ENCODE measurements around the gene KCNC1. TPM values are rescaled to one million over a fixed set of nuclear protein-coding genes. Genes with fewer than 3 reads are reported as not detected.

Gene KCNC1
- total and polyA plus RNA-seq, 7 experiments from 2014 or later = not detected

- H3K36me3 ChIP-seq (ENCODE audit: control insufficient read depth in 2 of 3, insufficient read depth in 3 of 3, low read length in 3 of 3) = no peaks in the 10 kb centered on the region
- no peaks in the 10 kb centered on the region for H3K4me1 ChIP-seq (ENCODE audit: control insufficient read depth in 2 of 2, insufficient read depth in 2 of 2, low read length in 2 of 2)
- no peak overlapping the region for H3K4me3 ChIP-seq (ENCODE audit: low read length)
- H3K4me3 Mint-ChIP-seq = no peak overlapping the region
- CTCF ChIA-PET = interaction anchor here (0.5 kb wide), 1 partner anchor 39 kb away, joined by 4 read pairs; no protein-coding TSS in a partner anchor
- H3K27me3 Mint-ChIP-seq = peaks cover 27 to 50% (median 35%) of the 10 kb centered on the region in 5 donors
- no peaks in the 10 kb centered on the region for H3K9me3 Mint-ChIP-seq
- intact Hi-C loops (cut with micrococcal nuclease) = loop anchor here in 1 of 2 donors (10.0 kb wide), 1 partner anchor 336 kb away; the partner anchor contains the start of gene KCNJ11
- ATAC-seq (no peak), DNase-seq (no peak)
- peaks cover 0 to 6% (median 3%) of the 10 kb centered on the region in 7 donors for H3K4me1 Mint-ChIP-seq
- H3K27ac ChIP-seq (ENCODE audit: low read depth, low read length) = no peak overlapping the region
- no peaks in the 10 kb centered on the region for H3K9me3 ChIP-seq (ENCODE audit: control insufficient read depth in 2 of 3, low read length in 3 of 3)
- H3K27me3 ChIP-seq (ENCODE audit: control insufficient read depth in 2 of 2, insufficient read depth in 2 of 2, low read length in 2 of 2) = peaks cover 3 to 7% of the 10 kb centered on the region in 2 donors
- POLR2A ChIA-PET = no interaction called here
- H3K36me3 Mint-ChIP-seq = no peaks in the 10 kb centered on the region
- no peak overlapping the region for H3K27ac Mint-ChIP-seq
Measured at GRCh38 chr11:17720796-17721171, 13.8 kb upstream of the KCNC1 start.

- ChIA-PET CTCF (no interaction called here), POLR2A (no interaction called here)
- no peak overlapping the region for H3K27ac Mint-ChIP-seq
- peaks cover 0 to 6% (median 3%) of the 10 kb centered on the region in 7 donors for H3K4me1 Mint-ChIP-seq
- no peak overlapping the region for H3K4me3 ChIP-seq (ENCODE audit: low read length)
- H3K27me3 ChIP-seq (ENCODE audit: control insufficient read depth in 2 of 2, insufficient read depth in 2 of 2, low read length in 2 of 2) = peaks cover 0 to 7% of the 10 kb centered on the region in 2 donors
- peaks cover 29 to 52% (median 37%) of the 10 kb centered on the region in 5 donors for H3K27me3 Mint-ChIP-seq
- no peaks in the 10 kb centered on the region for H3K9me3 ChIP-seq (ENCODE audit: control insufficient read depth in 2 of 3, low read length in 3 of 3)
- no peak overlapping the region for H3K27ac ChIP-seq (ENCODE audit: low read depth, low read length)
- no peak for ATAC-seq
- H3K4me3 Mint-ChIP-seq = no peak overlapping the region
- H3K36me3 ChIP-seq (ENCODE audit: control insufficient read depth in 2 of 3, insufficient read depth in 3 of 3, low read length in 3 of 3) = no peaks in the 10 kb centered on the region
- intact Hi-C loops (cut with micrococcal nuclease) = loop anchor here in 1 of 2 donors (10.0 kb wide), 1 partner anchor 337 kb away; the partner anchor contains the start of gene KCNJ11
- no peaks in the 10 kb centered on the region for H3K36me3 Mint-ChIP-seq
- H3K4me1 ChIP-seq (ENCODE audit: control insufficient read depth in 2 of 2, insufficient read depth in 2 of 2, low read length in 2 of 2) = no peaks in the 10 kb centered on the region
- H3K9me3 Mint-ChIP-seq = no peaks in the 10 kb centered on the region
- no peak for DNase-seq
Measured at GRCh38 chr11:17721242-17721999, 13.2 kb upstream of the KCNC1 start.

- CTCF ChIA-PET = interaction anchor here (1.3 kb wide), 1 partner anchor 9 kb away, joined by 3 read pairs; no protein-coding TSS in a partner anchor
Measured at GRCh38 chr11:17722000-17722643, 12.5 kb upstream of the KCNC1 start.

GRCh38 chr11:17724020-17724908 lies 10.3 kb upstream of the KCNC1 start:
- intact Hi-C loops (cut with micrococcal nuclease) = loop anchor here in 1 of 2 donors (10.0 kb wide), 1 partner anchor 339 kb away; the partner anchor contains the start of gene KCNJ11
- ATAC-seq = no peak
- POLR2A ChIA-PET = no interaction called here
- Mint-ChIP-seq H3K4me3 (no peak overlapping the region), H3K27ac (no peak overlapping the region), H3K4me1 (peaks cover 0 to 6% (median 2%) of the 10 kb centered on the region in 7 donors), H3K36me3 (no peaks in the 10 kb centered on the region), H3K9me3 (no peaks in the 10 kb centered on the region), H3K27me3 (peaks cover 41 to 68% (median 55%) of the 10 kb centered on the region in 5 donors)
- CTCF ChIA-PET = no interaction called here
- Histone ChIP-seq H3K4me3 (ENCODE audit: low read length) (no peak overlapping the region), H3K27ac (ENCODE audit: low read depth, low read length) (no peak overlapping the region), H3K9me3 (ENCODE audit: control insufficient read depth in 2 of 3, low read length in 3 of 3) (no peaks in the 10 kb centered on the region), H3K27me3 (ENCODE audit: control insufficient read depth in 2 of 2, insufficient read depth in 2 of 2, low read length in 2 of 2) (peaks cover 0 to 7% of the 10 kb centered on the region in 2 donors), H3K36me3 (ENCODE audit: control insufficient read depth in 2 of 3, insufficient read depth in 3 of 3, low read length in 3 of 3) (no peaks in the 10 kb centered on the region), H3K4me1 (ENCODE audit: control insufficient read depth in 2 of 2, insufficient read depth in 2 of 2, low read length in 2 of 2) (no peaks in the 10 kb centered on the region)
- no peak for DNase-seq

More at GRCh38 chr11:17722000-17722643, 12.5 kb upstream of the KCNC1 start:
- H3K36me3 Mint-ChIP-seq = no peaks in the 10 kb centered on the region
- Histone ChIP-seq H3K4me1 (ENCODE audit: control insufficient read depth in 2 of 2, insufficient read depth in 2 of 2, low read length in 2 of 2) (no peaks in the 10 kb centered on the region), H3K27me3 (ENCODE audit: control insufficient read depth in 2 of 2, insufficient read depth in 2 of 2, low read length in 2 of 2) (peaks cover 0 to 7% of the 10 kb centered on the region in 2 donors), H3K36me3 (ENCODE audit: control insufficient read depth in 2 of 3, insufficient read depth in 3 of 3, low read length in 3 of 3) (no peaks in the 10 kb centered on the region), H3K4me3 (ENCODE audit: low read length) (no peak overlapping the region), H3K27ac (ENCODE audit: low read depth, low read length) (no peak overlapping the region), H3K9me3 (ENCODE audit: control insufficient read depth in 2 of 3, low read length in 3 of 3) (no peaks in the 10 kb centered on the region)
- intact Hi-C loops (cut with micrococcal nuclease) = loop anchor here in 1 of 2 donors (10.0 kb wide), 1 partner anchor 337 kb away; the partner anchor contains the start of gene KCNJ11
- H3K4me1 Mint-ChIP-seq = peaks cover 0 to 6% (median 3%) of the 10 kb centered on the region in 7 donors
- H3K4me3 Mint-ChIP-seq = no peak overlapping the region
- H3K9me3 Mint-ChIP-seq = no peaks in the 10 kb centered on the region
- ATAC-seq (no peak), DNase-seq (no peak)
- H3K27me3 Mint-ChIP-seq = peaks cover 31 to 55% (median 39%) of the 10 kb centered on the region in 5 donors
- POLR2A ChIA-PET = no interaction called here
- H3K27ac Mint-ChIP-seq = no peak overlapping the region

GRCh38 chr11:17725174-17725573 lies 9.4 kb upstream of the KCNC1 start:
- H3K9me3 ChIP-seq (ENCODE audit: control insufficient read depth in 2 of 3, low read length in 3 of 3) = no peaks in the 10 kb centered on the region
- H3K27ac ChIP-seq (ENCODE audit: low read depth, low read length) = no peak overlapping the region
- intact Hi-C loops (cut with micrococcal nuclease) = loop anchor here in 1 of 2 donors (10.0 kb wide), 1 partner anchor 340 kb away; the partner anchor contains the start of gene KCNJ11
- H3K27ac Mint-ChIP-seq = no peak overlapping the region
- no peak for ATAC-seq
- peaks cover 0 to 7% of the 10 kb centered on the region in 2 donors for H3K27me3 ChIP-seq (ENCODE audit: control insufficient read depth in 2 of 2, insufficient read depth in 2 of 2, low read length in 2 of 2)
- H3K9me3 Mint-ChIP-seq = no peaks in the 10 kb centered on the region
- no peak overlapping the region for H3K4me3 Mint-ChIP-seq
- no peaks in the 10 kb centered on the region for H3K4me1 ChIP-seq (ENCODE audit: control insufficient read depth in 2 of 2, insufficient read depth in 2 of 2, low read length in 2 of 2)
- no peak for DNase-seq
- CTCF ChIA-PET = no interaction called here
- POLR2A ChIA-PET = no interaction called here
- H3K4me1 Mint-ChIP-seq = peaks cover 0 to 6% (median 2%) of the 10 kb centered on the region in 7 donors
- no peak overlapping the region for H3K4me3 ChIP-seq (ENCODE audit: low read length)
- H3K27me3 Mint-ChIP-seq = peaks cover 46 to 71% (median 60%) of the 10 kb centered on the region in 5 donors
- H3K36me3 ChIP-seq (ENCODE audit: control insufficient read depth in 2 of 3, insufficient read depth in 3 of 3, low read length in 3 of 3) = no peaks in the 10 kb centered on the region
- no peaks in the 10 kb centered on the region for H3K36me3 Mint-ChIP-seq

- H3K4me3 Mint-ChIP-seq = no peak overlapping the region
- H3K27ac ChIP-seq (ENCODE audit: low read depth, low read length) = no peak overlapping the region
- no peaks in the 10 kb centered on the region for H3K4me1 ChIP-seq (ENCODE audit: control insufficient read depth in 2 of 2, insufficient read depth in 2 of 2, low read length in 2 of 2)
- no peak for DNase-seq
- H3K36me3 ChIP-seq (ENCODE audit: control insufficient read depth in 2 of 3, insufficient read depth in 3 of 3, low read length in 3 of 3) = no peaks in the 10 kb centered on the region
- POLR2A ChIA-PET = no interaction called here
- H3K9me3 ChIP-seq (ENCODE audit: control insufficient read depth in 2 of 3, low read length in 3 of 3) = no peaks in the 10 kb centered on the region
- H3K36me3 Mint-ChIP-seq = no peaks in the 10 kb centered on the region
- H3K4me1 Mint-ChIP-seq = peaks cover 0 to 10% (median 7%) of the 10 kb centered on the region in 7 donors
- no peaks in the 10 kb centered on the region for H3K9me3 Mint-ChIP-seq
- H3K27me3 ChIP-seq (ENCODE audit: control insufficient read depth in 2 of 2, insufficient read depth in 2 of 2, low read length in 2 of 2) = no peaks in the 10 kb centered on the region
- intact Hi-C loops (cut with micrococcal nuclease) = loop anchor here in 1 of 2 donors (2.0 to 5.0 kb wide), 2 partner anchors 131 to 377 kb away; partner anchors contain the start of gene SAAL1
- H3K4me3 ChIP-seq (ENCODE audit: low read length) = no peak overlapping the region
- H3K27me3 Mint-ChIP-seq = peaks cover 50 to 65% (median 61%) of the 10 kb centered on the region in 5 donors
- ATAC-seq = no peak
- no peak overlapping the region for H3K27ac Mint-ChIP-seq
- CTCF ChIA-PET = no interaction called here
Measured at GRCh38 chr11:17730137-17730536, 4.4 kb upstream of the KCNC1 start.
